Mesendoderm (in vitro differentiated cells): Measurements from ENCODE around the gene RASGRP2.

ENCODE experiments used
- DNase-seq: peaks from one replicate; pipeline ENCODE4 v3.0.0; 2013
- H2AK5ac ChIP-seq: 2 replicates; pipeline ENCODE4 v1.6.1; 2013; ENCODE audit warnings: low read length, inconsistent platforms
- H2BK120ac ChIP-seq: 2 replicates; pipeline ENCODE4 v1.6.1; 2013; ENCODE audit warnings: low read depth, mild to moderate bottlenecking, low read length, moderate library complexity, mixed read lengths
- H2BK15ac ChIP-seq: replicated peaks from 2 replicates; pipeline ENCODE4 v1.6.1; 2013; ENCODE audit warnings: low read depth, mild to moderate bottlenecking, moderate library complexity
- H2BK5ac ChIP-seq: 2 replicates; pipeline ENCODE4 v1.6.1; 2013; ENCODE audit warnings: low read length, inconsistent platforms
- H3K18ac ChIP-seq: 2 replicates; pipeline ENCODE4 v1.6.1; 2013; ENCODE audit warnings: mild to moderate bottlenecking, low read length, mixed read lengths
- H3K23ac ChIP-seq: one replicate; pipeline ENCODE4 v1.6.1; 2013; ENCODE audit warnings: low read length
- H3K27ac ChIP-seq: 2 replicates; pipeline ENCODE4 v1.5.1; 2013; ENCODE audit warnings: low read depth, mild to moderate bottlenecking, inconsistent platforms, low read length, moderate library complexity
- H3K27me3 ChIP-seq: 2 replicates; pipeline ENCODE4 v1.6.1; 2013; ENCODE audit warnings: low read length, control low read depth, mild to moderate bottlenecking, inconsistent platforms; ENCODE audit not compliant: insufficient read depth, poor library complexity
- H3K36me3 ChIP-seq: 2 replicates; pipeline ENCODE4 v1.6.1; 2013; ENCODE audit warnings: low read length, inconsistent platforms; ENCODE audit not compliant: control insufficient read depth, insufficient read depth
- H3K4ac ChIP-seq: one replicate; pipeline ENCODE4 v1.6.1; 2013; ENCODE audit warnings: low read depth, mild to moderate bottlenecking, low read length, moderate library complexity
- H3K4me1 ChIP-seq: 2 replicates; pipeline ENCODE4 v1.6.1; 2013; ENCODE audit warnings: low read depth, low read length, inconsistent platforms; ENCODE audit not compliant: control insufficient read depth
- H3K4me2 ChIP-seq: 2 replicates; pipeline ENCODE4 v1.6.1; 2013; ENCODE audit warnings: low read length
- H3K4me3 ChIP-seq: 2 replicates; pipeline ENCODE4 v1.5.1; 2013; ENCODE audit warnings: mild to moderate bottlenecking, low read length
- H3K56ac ChIP-seq: one replicate; pipeline ENCODE4 v1.6.1; 2013; ENCODE audit warnings: low read length
- H3K79me1 ChIP-seq: 2 replicates; pipeline ENCODE4 v1.6.1; 2013; ENCODE audit warnings: low read length, inconsistent platforms
- H3K79me2 ChIP-seq: 2 replicates; pipeline ENCODE4 v1.6.1; 2013; ENCODE audit warnings: mild to moderate bottlenecking, low read length; ENCODE audit not compliant: control insufficient read depth, insufficient read depth
- H3K9ac ChIP-seq: 2 replicates; pipeline ENCODE4 v1.6.1; 2013; ENCODE audit warnings: low read length, inconsistent platforms
- H4K5ac ChIP-seq: one replicate; pipeline ENCODE4 v1.6.1; 2013; ENCODE audit warnings: low read length
- H4K8ac ChIP-seq: one replicate; pipeline ENCODE4 v1.6.1; 2013; ENCODE audit warnings: low read depth, mild to moderate bottlenecking, control low read depth, low read length, moderate library complexity
- WGBS: extraction: QIAGEN DNeasy Blood & Tissue Kit; methylation state at CpG from one replicate; pipeline ENCODE4 v1.1.7; 2013; ENCODE audit warnings: low lambda C conversion rate, missing lambda C conversion rate; ENCODE audit not compliant: insufficient coverage; ENCODE audit errors: extremely low coverage; 5-methylcytosine and 5-hydroxymethylcytosine counted together

Gene RASGRP2

DNA sequence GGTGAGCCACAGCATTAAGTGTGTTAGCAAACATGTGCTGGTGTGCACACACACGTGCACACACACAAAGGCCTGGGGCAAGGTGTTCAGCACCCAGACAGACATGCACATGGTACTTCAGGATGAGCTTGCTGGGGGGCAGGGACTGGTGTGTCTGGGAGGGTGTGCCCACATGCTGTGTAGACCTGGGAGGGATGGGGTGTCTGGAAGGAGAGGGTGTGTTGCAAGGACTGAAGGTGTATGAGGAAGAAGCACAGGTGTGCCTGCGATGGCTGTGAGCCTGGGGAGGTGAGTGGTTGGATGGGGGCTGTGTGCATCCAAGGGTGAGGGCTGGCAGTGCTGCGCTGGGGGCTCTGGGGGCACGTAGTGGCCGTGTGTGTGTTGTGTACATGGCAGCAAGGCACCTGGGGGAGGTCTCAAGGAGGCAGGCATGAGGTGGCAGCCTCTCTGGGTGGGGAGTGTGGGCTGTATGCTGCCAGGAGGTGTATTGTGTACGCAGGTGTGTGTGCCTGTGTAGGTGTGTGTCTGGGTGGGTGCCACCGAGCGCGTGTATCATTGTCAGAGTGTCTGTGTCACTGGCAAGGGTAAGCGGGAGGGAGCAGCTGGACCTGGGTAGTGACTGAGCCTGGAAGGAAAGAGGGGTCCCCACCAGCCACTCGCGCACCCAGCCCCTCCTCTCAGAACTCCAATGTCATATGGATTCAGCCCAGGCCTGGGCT is 23.1 kb downstream of the RASGRP2 start:
- no peaks in the 10 kb centered on the region for H3K79me1 ChIP-seq
- no peak overlapping the region for H3K18ac ChIP-seq
- H3K4ac ChIP-seq: no peak overlapping the region
- H3K4me1 ChIP-seq: no peaks in the 10 kb centered on the region
- H3K4me3 ChIP-seq: no peak overlapping the region
- H3K79me2 ChIP-seq: no peaks in the 10 kb centered on the region
- no peak overlapping the region for H2AK5ac ChIP-seq
- no peak overlapping the region for H3K4me2 ChIP-seq
- no peak overlapping the region for H3K9ac ChIP-seq
- H2BK15ac ChIP-seq: no peak overlapping the region
- WGBS: no CpG with 5 or more reads among the region's 12 CpGs
- no peak overlapping the region for H3K27ac ChIP-seq
- H4K5ac ChIP-seq: no peak overlapping the region
- no peak overlapping the region for H2BK120ac ChIP-seq
- no peak overlapping the region for H3K23ac ChIP-seq
- DNase-seq: no peak
- no peak overlapping the region for H4K8ac ChIP-seq
- H3K56ac ChIP-seq: no peak overlapping the region
- H3K27me3 ChIP-seq: peaks cover 6% of the 10 kb centered on the region
- no peak overlapping the region for H2BK5ac ChIP-seq
- no peaks in the 10 kb centered on the region for H3K36me3 ChIP-seq

DNA sequence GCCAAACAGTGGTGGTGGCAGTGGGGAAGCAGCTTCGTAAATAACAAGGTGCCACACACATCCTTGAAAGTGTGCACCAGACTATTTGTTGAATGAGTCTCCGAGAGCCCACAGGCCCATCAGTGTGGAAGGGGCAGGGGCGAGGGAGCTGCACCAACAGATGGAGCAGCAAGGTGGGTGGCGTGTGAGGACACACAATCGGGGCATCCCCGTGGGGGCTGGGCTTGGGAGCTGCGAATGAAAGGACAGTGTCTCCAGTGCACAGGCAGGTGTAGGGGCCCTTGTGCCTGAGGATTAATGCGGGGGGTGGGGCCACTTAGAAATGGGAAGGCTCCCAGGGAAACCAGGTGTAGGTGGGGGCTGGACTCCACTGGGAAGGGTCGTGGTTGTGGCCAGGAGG is 23.8 kb downstream of the RASGRP2 start:
- no peak overlapping the region for H2AK5ac ChIP-seq
- H3K4me3 ChIP-seq: no peak overlapping the region
- no peak overlapping the region for H4K5ac ChIP-seq
- H3K4ac ChIP-seq: no peak overlapping the region
- no peak overlapping the region for H2BK15ac ChIP-seq
- H3K79me1 ChIP-seq: no peaks in the 10 kb centered on the region
- no peak overlapping the region for H3K27ac ChIP-seq
- no peak overlapping the region for H2BK120ac ChIP-seq
- H3K56ac ChIP-seq: no peak overlapping the region
- H3K23ac ChIP-seq: no peak overlapping the region
- no peaks in the 10 kb centered on the region for H3K4me1 ChIP-seq
- H3K36me3 ChIP-seq: no peaks in the 10 kb centered on the region
- no peak for DNase-seq
- H3K9ac ChIP-seq: no peak overlapping the region
- no peak overlapping the region for H4K8ac ChIP-seq
- H2BK5ac ChIP-seq: no peak overlapping the region
- no CpG with 5 or more reads among the region's 9 CpGs for WGBS
- no peak overlapping the region for H3K18ac ChIP-seq
- no peak overlapping the region for H3K4me2 ChIP-seq
- H3K79me2 ChIP-seq: no peaks in the 10 kb centered on the region
- peaks cover 6% of the 10 kb centered on the region for H3K27me3 ChIP-seq

GRCh38 chr11:64719406-64719805 is 24.5 kb downstream of the RASGRP2 start:
- H3K56ac ChIP-seq: no peak overlapping the region
- H3K79me1 ChIP-seq: no peaks in the 10 kb centered on the region
- H3K23ac ChIP-seq: no peak overlapping the region
- H3K4me2 ChIP-seq: no peak overlapping the region
- H2AK5ac ChIP-seq: no peak overlapping the region
- no peak overlapping the region for H4K5ac ChIP-seq
- WGBS: no CpG with 5 or more reads among the region's 10 CpGs
- H3K36me3 ChIP-seq: no peaks in the 10 kb centered on the region
- no peak overlapping the region for H3K9ac ChIP-seq
- no peak overlapping the region for H2BK5ac ChIP-seq
- no peak overlapping the region for H2BK120ac ChIP-seq
- H3K4me1 ChIP-seq: no peaks in the 10 kb centered on the region
- DNase-seq: no peak
- peaks cover 7% of the 10 kb centered on the region for H3K27me3 ChIP-seq
- H3K79me2 ChIP-seq: no peaks in the 10 kb centered on the region
- H3K27ac ChIP-seq: no peak overlapping the region
- H3K18ac ChIP-seq: no peak overlapping the region
- no peak overlapping the region for H4K8ac ChIP-seq
- no peak overlapping the region for H2BK15ac ChIP-seq
- H3K4ac ChIP-seq: no peak overlapping the region
- H3K4me3 ChIP-seq: no peak overlapping the region

DNA sequence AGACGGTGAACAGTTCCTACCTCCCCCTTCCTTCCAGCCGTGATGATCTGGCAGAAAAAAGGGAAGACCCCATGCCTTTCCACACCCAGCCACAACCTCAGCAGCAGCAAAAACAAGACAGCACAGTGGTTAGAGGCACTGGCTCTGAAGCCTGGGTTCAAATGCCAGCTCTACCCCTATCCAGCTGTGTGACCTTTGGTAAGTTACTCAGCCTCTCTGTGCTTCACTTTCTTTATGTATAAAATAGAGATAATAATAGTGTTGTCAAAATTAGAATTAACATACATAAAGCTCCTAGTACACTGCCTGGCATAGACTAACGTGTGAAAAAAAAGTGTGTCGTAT is 25.2 kb downstream of the RASGRP2 start:
- no peak for DNase-seq
- Histone ChIP-seq H2BK15ac (no peak overlapping the region), H3K56ac (no peak overlapping the region), H3K27me3 (peaks cover 11% of the 10 kb centered on the region), H3K4me1 (no peaks in the 10 kb centered on the region), H3K36me3 (no peaks in the 10 kb centered on the region), H2BK5ac (no peak overlapping the region), H3K18ac (no peak overlapping the region), H3K4me3 (no peak overlapping the region), H3K27ac (no peak overlapping the region), H3K9ac (no peak overlapping the region), H2BK120ac (no peak overlapping the region), H4K5ac (no peak overlapping the region), H2AK5ac (no peak overlapping the region), H3K79me2 (no peaks in the 10 kb centered on the region), H3K23ac (no peak overlapping the region), H4K8ac (no peak overlapping the region), H3K4ac (no peak overlapping the region), H3K79me1 (no peaks in the 10 kb centered on the region), H3K4me2 (no peak overlapping the region)
- no CpG with 5 or more reads among the region's 4 CpGs for WGBS

GRCh38 chr11:64718084-64718779 is 25.7 kb downstream of the RASGRP2 start:
- Histone ChIP-seq H3K4me3 (no peak overlapping the region), H2BK5ac (no peak overlapping the region), H3K27ac (no peak overlapping the region), H3K36me3 (no peaks in the 10 kb centered on the region), H2BK15ac (no peak overlapping the region), H4K8ac (no peak overlapping the region), H3K23ac (no peak overlapping the region), H3K18ac (no peak overlapping the region), H3K4me2 (no peak overlapping the region), H3K79me1 (no peaks in the 10 kb centered on the region), H3K4ac (no peak overlapping the region), H4K5ac (no peak overlapping the region), H2AK5ac (no peak overlapping the region), H3K27me3 (peaks cover 13% of the 10 kb centered on the region), H3K79me2 (no peaks in the 10 kb centered on the region), H3K56ac (no peak overlapping the region), H3K9ac (no peak overlapping the region), H2BK120ac (no peak overlapping the region), H3K4me1 (no peaks in the 10 kb centered on the region)
- no peak for DNase-seq
- WGBS: no CpG with 5 or more reads among the region's 15 CpGs

- no peak overlapping the region for H2BK120ac ChIP-seq
- H3K27ac ChIP-seq: no peak overlapping the region
- no peak overlapping the region for H4K8ac ChIP-seq
- no peak overlapping the region for H3K4me2 ChIP-seq
- H3K56ac ChIP-seq: no peak overlapping the region
- no peak overlapping the region for H2BK5ac ChIP-seq
- no peaks in the 10 kb centered on the region for H3K4me1 ChIP-seq
- no peaks in the 10 kb centered on the region for H3K79me2 ChIP-seq
- H3K4ac ChIP-seq: no peak overlapping the region
- DNase-seq: no peak
- no peak overlapping the region for H3K18ac ChIP-seq
- no peak overlapping the region for H3K4me3 ChIP-seq
- H4K5ac ChIP-seq: no peak overlapping the region
- H2BK15ac ChIP-seq: no peak overlapping the region
- H3K27me3 ChIP-seq: peaks cover 18% of the 10 kb centered on the region
- no peak overlapping the region for H3K9ac ChIP-seq
- no peaks in the 10 kb centered on the region for H3K79me1 ChIP-seq
- no CpG with 5 or more reads among the region's 4 CpGs for WGBS
- no peak overlapping the region for H3K23ac ChIP-seq
- H3K36me3 ChIP-seq: no peaks in the 10 kb centered on the region
- H2AK5ac ChIP-seq: no peak overlapping the region
Measured at GRCh38 chr11:64717268-64717578, 26.7 kb downstream of the RASGRP2 start.
